WTC11 (cell line): ENCODE data around the gene GNG13.

Experiments used
- ATF1 ChIP-seq: sonication (generic); formaldehyde crosslinking; IDR thresholded peaks from 2 replicates; pipeline ENCODE4 v1.8.1; 2023; ENCODE audit warnings: mild to moderate bottlenecking, moderate library complexity, missing genetic modification reagents
- CREB1 ChIP-seq: sonication (generic); formaldehyde crosslinking; IDR thresholded peaks from 2 replicates; pipeline ENCODE4 v1.8.0; 2023; ENCODE audit warnings: mild to moderate bottlenecking, missing genetic modification reagents
- E2F5 ChIP-seq: sonication (generic); formaldehyde crosslinking; IDR thresholded peaks from 2 replicates; pipeline ENCODE4 v1.8.1; 2022; ENCODE audit warnings: mild to moderate bottlenecking, moderate library complexity, missing genetic modification reagents
- JAZF1 ChIP-seq: fragments of 250-450 bp; sonication (Bioruptor Pico); IDR thresholded peaks from 2 replicates; pipeline ENCODE4 v1.9.0; 2021; ENCODE audit warnings: moderate library complexity, mild to moderate bottlenecking, inconsistent platforms
- NFE2L1 ChIP-seq: sonication (generic); formaldehyde crosslinking; IDR thresholded peaks from 2 replicates; pipeline ENCODE4 v1.8.1; 2023; ENCODE audit warnings: missing genetic modification reagents
- NR1H2 ChIP-seq: sonication (generic); formaldehyde crosslinking; IDR thresholded peaks from 2 replicates; pipeline ENCODE4 v1.9.0; 2021; ENCODE audit warnings: mild to moderate bottlenecking, moderate library complexity, missing genetic modification reagents
- NR2C2 ChIP-seq: sonication (generic); formaldehyde crosslinking; IDR thresholded peaks from 2 replicates; pipeline ENCODE4 v1.8.0; 2022; ENCODE audit warnings: mild to moderate bottlenecking, missing genetic modification reagents
- TEAD4 ChIP-seq: sonication (generic); formaldehyde crosslinking; IDR thresholded peaks from 2 replicates; pipeline ENCODE4 v1.8.0; 2022; ENCODE audit warnings: mild to moderate bottlenecking, missing genetic modification reagents
- ZNF219 ChIP-seq: sonication (generic); formaldehyde crosslinking; IDR thresholded peaks from 2 replicates; pipeline ENCODE4 v1.8.0; 2023; ENCODE audit warnings: missing genetic modification reagents, mild to moderate bottlenecking, borderline replicate concordance
- TF ChIP-seq, protein P1 (sequence below): fragments of 200-600 bp; IDR thresholded peaks from 2 replicates; pipeline ENCODE4 v1.8.0; 2022; ENCODE audit warnings: antibody characterized with exemption
- TF ChIP-seq, protein P2 (sequence below): sonication (generic); formaldehyde crosslinking; IDR thresholded peaks from 2 replicates; pipeline ENCODE4 v1.8.1; 2022; ENCODE audit warnings: low read depth, mild to moderate bottlenecking, moderate library complexity, missing genetic modification reagents, borderline replicate concordance
- TF ChIP-seq, protein P3 (sequence below): sonication (generic); formaldehyde crosslinking; IDR thresholded peaks from 2 replicates; pipeline ENCODE4 v1.8.0; 2022; ENCODE audit warnings: mild to moderate bottlenecking, missing genetic modification reagents
- TF ChIP-seq, protein P4 (sequence below): sonication (generic); formaldehyde crosslinking; IDR thresholded peaks from 2 replicates; pipeline ENCODE4 v1.8.0; 2022; ENCODE audit warnings: mild to moderate bottlenecking, missing genetic modification reagents

DNA sequence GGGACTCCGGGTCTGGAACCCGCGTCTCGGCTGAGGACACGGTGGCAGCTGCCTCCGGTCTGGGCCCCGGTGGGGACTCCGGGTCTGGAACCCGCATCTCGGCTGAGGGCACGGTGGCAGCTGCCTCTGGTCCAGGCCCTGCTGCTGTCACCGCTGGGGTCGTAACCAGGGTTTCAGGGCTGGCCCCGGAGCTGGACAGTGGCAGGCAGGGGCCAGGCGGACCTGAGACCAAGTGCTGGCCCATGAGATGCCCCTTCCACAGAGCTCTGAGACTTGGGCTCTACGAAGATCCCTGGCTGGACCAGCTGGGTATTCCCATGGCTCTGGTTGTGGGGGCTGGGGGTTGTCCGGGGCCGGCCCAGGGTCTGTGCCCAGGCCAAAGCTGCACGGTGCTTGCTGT is 16.1 kb downstream of the GNG13 start:
- TF ChIP-seq, protein P1, sequence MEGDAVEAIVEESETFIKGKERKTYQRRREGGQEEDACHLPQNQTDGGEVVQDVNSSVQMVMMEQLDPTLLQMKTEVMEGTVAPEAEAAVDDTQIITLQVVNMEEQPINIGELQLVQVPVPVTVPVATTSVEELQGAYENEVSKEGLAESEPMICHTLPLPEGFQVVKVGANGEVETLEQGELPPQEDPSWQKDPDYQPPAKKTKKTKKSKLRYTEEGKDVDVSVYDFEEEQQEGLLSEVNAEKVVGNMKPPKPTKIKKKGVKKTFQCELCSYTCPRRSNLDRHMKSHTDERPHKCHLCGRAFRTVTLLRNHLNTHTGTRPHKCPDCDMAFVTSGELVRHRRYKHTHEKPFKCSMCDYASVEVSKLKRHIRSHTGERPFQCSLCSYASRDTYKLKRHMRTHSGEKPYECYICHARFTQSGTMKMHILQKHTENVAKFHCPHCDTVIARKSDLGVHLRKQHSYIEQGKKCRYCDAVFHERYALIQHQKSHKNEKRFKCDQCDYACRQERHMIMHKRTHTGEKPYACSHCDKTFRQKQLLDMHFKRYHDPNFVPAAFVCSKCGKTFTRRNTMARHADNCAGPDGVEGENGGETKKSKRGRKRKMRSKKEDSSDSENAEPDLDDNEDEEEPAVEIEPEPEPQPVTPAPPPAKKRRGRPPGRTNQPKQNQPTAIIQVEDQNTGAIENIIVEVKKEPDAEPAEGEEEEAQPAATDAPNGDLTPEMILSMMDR: no peak
- TF ChIP-seq NR2C2 (CRISPR knock-in tag) (no peak), NFE2L1 (CRISPR knock-in tag) (no peak), JAZF1 (CRISPR knock-in tag) (no peak), E2F5 (no peak), CREB1 (CRISPR knock-in tag) (no peak), TEAD4 (no peak), ATF1 (CRISPR knock-in tag) (no peak), ZNF219 (CRISPR knock-in tag) (no peak), NR1H2 (CRISPR knock-in tag) (no peak)
- TF ChIP-seq, protein P2, sequence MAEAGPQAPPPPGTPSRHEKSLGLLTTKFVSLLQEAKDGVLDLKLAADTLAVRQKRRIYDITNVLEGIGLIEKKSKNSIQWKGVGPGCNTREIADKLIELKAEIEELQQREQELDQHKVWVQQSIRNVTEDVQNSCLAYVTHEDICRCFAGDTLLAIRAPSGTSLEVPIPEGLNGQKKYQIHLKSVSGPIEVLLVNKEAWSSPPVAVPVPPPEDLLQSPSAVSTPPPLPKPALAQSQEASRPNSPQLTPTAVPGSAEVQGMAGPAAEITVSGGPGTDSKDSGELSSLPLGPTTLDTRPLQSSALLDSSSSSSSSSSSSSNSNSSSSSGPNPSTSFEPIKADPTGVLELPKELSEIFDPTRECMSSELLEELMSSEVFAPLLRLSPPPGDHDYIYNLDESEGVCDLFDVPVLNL (CRISPR knock-in tag): no peak
- TF ChIP-seq, protein P3, sequence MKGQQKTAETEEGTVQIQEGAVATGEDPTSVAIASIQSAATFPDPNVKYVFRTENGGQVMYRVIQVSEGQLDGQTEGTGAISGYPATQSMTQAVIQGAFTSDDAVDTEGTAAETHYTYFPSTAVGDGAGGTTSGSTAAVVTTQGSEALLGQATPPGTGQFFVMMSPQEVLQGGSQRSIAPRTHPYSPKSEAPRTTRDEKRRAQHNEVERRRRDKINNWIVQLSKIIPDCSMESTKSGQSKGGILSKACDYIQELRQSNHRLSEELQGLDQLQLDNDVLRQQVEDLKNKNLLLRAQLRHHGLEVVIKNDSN (CRISPR knock-in tag): no peak
- TF ChIP-seq, protein P4, sequence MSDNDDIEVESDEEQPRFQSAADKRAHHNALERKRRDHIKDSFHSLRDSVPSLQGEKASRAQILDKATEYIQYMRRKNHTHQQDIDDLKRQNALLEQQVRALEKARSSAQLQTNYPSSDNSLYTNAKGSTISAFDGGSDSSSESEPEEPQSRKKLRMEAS (CRISPR knock-in tag): no peak
